ENCODE measurements around the gene ELP5. TPM values are rescaled to one million over a fixed set of nuclear protein-coding genes. Genes with fewer than 3 reads are reported as not detected.

Gene ELP5
- total and polyA plus RNA-seq, 2 donors (not counting 1 experiment from before 2014, with no cell fraction given), result 22.6 to 33.2 TPM

- H3K4me2 ChIP-seq (ENCODE audit: extremely low read depth, insufficient read depth, low read length), result peak overlapping the region; percentile 80
Measured at GRCh38 chr17:7262935-7263800, 11.2 kb downstream of the ELP5 start.

GRCh38 chr17:7263801-7264078, 11.7 kb downstream of the ELP5 start:
- H2AFZ ChIP-seq (ENCODE audit: low read length), result no peak overlapping the region
- H3K27ac ChIP-seq (ENCODE audit: insufficient read depth, low read length), result no peak overlapping the region
- DNase-seq (ENCODE audit: low read depth in 2 of 2), result no peak
- no peak overlapping the region for H3K9ac ChIP-seq (ENCODE audit: insufficient read depth, low read length)
- H3K9me3 ChIP-seq (ENCODE audit: control insufficient read depth, insufficient read depth, low read depth, low read length), result no peaks in the 10 kb centered on the region
- no peak overlapping the region for H3K4me2 ChIP-seq (ENCODE audit: extremely low read depth, insufficient read depth, low read length)
- no peak overlapping the region for H3K4me3 ChIP-seq (replicated peaks in 1 of 4; ENCODE audit: control extremely low read depth in 1 of 4, insufficient read depth in 1 of 4, low read depth in 3 of 4, low read length in 4 of 4)
- H3K27me3 ChIP-seq (ENCODE audit: control insufficient read depth, insufficient read depth, low read length), result no peaks in the 10 kb centered on the region
- peaks cover 3% of the 10 kb centered on the region for H3K4me1 ChIP-seq (ENCODE audit: control insufficient read depth, extremely low read depth, insufficient read depth, low read length)
- H4K20me1 ChIP-seq (ENCODE audit: control insufficient read depth, extremely low read depth, insufficient read depth, low read length), result no peaks in the 10 kb centered on the region
- no peak for TF ChIP-seq CTCF (conservative IDR thresholded peaks at IDR 0.05 in 1 of 2, IDR thresholded peaks at IDR 0.05 in 1 of 2; ENCODE audit: low read depth in 1 of 2, low read length in 2 of 2)
- no peak for TF ChIP-seq EZH2 (IDR thresholded peaks at IDR 0.05; ENCODE audit: low read length, missing control alignments)
- no peaks in the 10 kb centered on the region for H3K36me3 ChIP-seq (ENCODE audit: control insufficient read depth, insufficient read depth, low read length)
- H3K79me2 ChIP-seq (ENCODE audit: control insufficient read depth, insufficient read depth, low read length), result no peaks in the 10 kb centered on the region

More at GRCh38 chr17:7262935-7263800, 11.2 kb downstream of the ELP5 start:
- Histone ChIP-seq H3K9ac (ENCODE audit: insufficient read depth, low read length) (no peak overlapping the region), H3K4me1 (ENCODE audit: control insufficient read depth, extremely low read depth, insufficient read depth, low read length) (peaks cover 3% of the 10 kb centered on the region), H3K79me2 (ENCODE audit: control insufficient read depth, insufficient read depth, low read length) (no peaks in the 10 kb centered on the region), H3K27me3 (ENCODE audit: control insufficient read depth, insufficient read depth, low read length) (no peaks in the 10 kb centered on the region), H2AFZ (ENCODE audit: low read length) (peak overlapping the region; percentile 86), H3K4me3 (replicated peaks in 1 of 4; ENCODE audit: control extremely low read depth in 1 of 4, insufficient read depth in 1 of 4, low read depth in 3 of 4, low read length in 4 of 4) (peak overlapping the region in 2 of 4 experiments; percentile 4 to 20), H3K9me3 (ENCODE audit: control insufficient read depth, insufficient read depth, low read depth, low read length) (no peaks in the 10 kb centered on the region), H3K27ac (ENCODE audit: insufficient read depth, low read length) (no peak overlapping the region), H3K36me3 (ENCODE audit: control insufficient read depth, insufficient read depth, low read length) (no peaks in the 10 kb centered on the region), H4K20me1 (ENCODE audit: control insufficient read depth, extremely low read depth, insufficient read depth, low read length) (no peaks in the 10 kb centered on the region)
- TF ChIP-seq EZH2 (IDR thresholded peaks at IDR 0.05; ENCODE audit: low read length, missing control alignments), result no peak
- no peak for TF ChIP-seq CTCF (conservative IDR thresholded peaks at IDR 0.05 in 1 of 2, IDR thresholded peaks at IDR 0.05 in 1 of 2; ENCODE audit: low read depth in 1 of 2, low read length in 2 of 2)
- DNase-seq (ENCODE audit: low read depth in 2 of 2), result no peak

GRCh38 chr17:7266784-7267183, 14.8 kb downstream of the ELP5 start:
- Histone ChIP-seq H2AFZ (ENCODE audit: low read length) (no peak overlapping the region), H3K4me3 (replicated peaks in 1 of 4; ENCODE audit: control extremely low read depth in 1 of 4, insufficient read depth in 1 of 4, low read depth in 3 of 4, low read length in 4 of 4) (no peak overlapping the region), H3K9ac (ENCODE audit: insufficient read depth, low read length) (no peak overlapping the region), H3K79me2 (ENCODE audit: control insufficient read depth, insufficient read depth, low read length) (no peaks in the 10 kb centered on the region), H3K9me3 (ENCODE audit: control insufficient read depth, insufficient read depth, low read depth, low read length) (no peaks in the 10 kb centered on the region), H4K20me1 (ENCODE audit: control insufficient read depth, extremely low read depth, insufficient read depth, low read length) (no peaks in the 10 kb centered on the region), H3K27me3 (ENCODE audit: control insufficient read depth, insufficient read depth, low read length) (no peaks in the 10 kb centered on the region), H3K4me1 (ENCODE audit: control insufficient read depth, extremely low read depth, insufficient read depth, low read length) (peaks cover 3% of the 10 kb centered on the region), H3K36me3 (ENCODE audit: control insufficient read depth, insufficient read depth, low read length) (no peaks in the 10 kb centered on the region), H3K27ac (ENCODE audit: insufficient read depth, low read length) (no peak overlapping the region), H3K4me2 (ENCODE audit: extremely low read depth, insufficient read depth, low read length) (no peak overlapping the region)
- DNase-seq (ENCODE audit: low read depth in 2 of 2), result peak in 1 of 2 donors; percentile 11
- no peak for TF ChIP-seq CTCF (conservative IDR thresholded peaks at IDR 0.05 in 1 of 2, IDR thresholded peaks at IDR 0.05 in 1 of 2; ENCODE audit: low read depth in 1 of 2, low read length in 2 of 2)
- no peak for TF ChIP-seq EZH2 (IDR thresholded peaks at IDR 0.05; ENCODE audit: low read length, missing control alignments)

All from fibroblast of lung (primary cell).